Muscle layer of duodenum (tissue), 2 donors: ENCODE data around the gene GABRD.

Experiments
- H3K27ac ChIP-seq: one replicate; pipeline ENCODE4 v1.7.0; 2013; ENCODE audit warnings: mild to moderate bottlenecking, low read length
- H3K27me3 ChIP-seq: one replicate; pipeline ENCODE4 v1.7.0; 2013; ENCODE audit warnings: low read depth, mild to moderate bottlenecking, control low read depth, low read length
- H3K36me3 ChIP-seq, 2 donors: one replicate each; pipeline ENCODE4 v1.7.0; 2013; ENCODE audit warnings: low read length in 2 of 2, control low read depth in 1 of 2, mild to moderate bottlenecking in 1 of 2; ENCODE audit not compliant: insufficient read depth in 2 of 2, control insufficient read depth in 1 of 2
- H3K4me1 ChIP-seq, 2 donors: one replicate each; pipeline ENCODE4 v1.7.0; 2013; ENCODE audit warnings: low read length in 2 of 2, mild to moderate bottlenecking in 2 of 2, control low read depth in 1 of 2, moderate library complexity in 1 of 2; ENCODE audit not compliant: insufficient read depth in 2 of 2, control insufficient read depth in 1 of 2
- H3K4me3 ChIP-seq, 2 donors: one replicate each; pipeline ENCODE4 v1.7.0; 2013; ENCODE audit warnings: low read length in 2 of 2, low read depth in 1 of 2, mild to moderate bottlenecking in 1 of 2
- H3K9me3 ChIP-seq, 2 donors: one replicate each; pipeline ENCODE4 v1.7.0; 2013; ENCODE audit warnings: low read length in 2 of 2, control low read depth in 1 of 2, mild to moderate bottlenecking in 1 of 2; ENCODE audit not compliant: control insufficient read depth in 1 of 2
- donor health status: healthy.

The GABRD gene

GRCh38 chr1:2067393-2067792 lies 48.2 kb downstream of the GABRD start:
- Histone ChIP-seq H3K27ac (no peak overlapping the region), H3K4me3 (no peak overlapping the region), H3K4me1 (no peaks in the 10 kb centered on the region), H3K9me3 (peaks cover 3 to 4% of the 10 kb centered on the region in 2 donors), H3K27me3 (no peaks in the 10 kb centered on the region), H3K36me3 (no peaks in the 10 kb centered on the region)

- Histone ChIP-seq H3K36me3 (no peaks in the 10 kb centered on the region), H3K4me3 (no peak overlapping the region), H3K27me3 (no peaks in the 10 kb centered on the region), H3K27ac (no peak overlapping the region), H3K9me3 (peaks cover 3 to 4% of the 10 kb centered on the region in 2 donors), H3K4me1 (no peaks in the 10 kb centered on the region)
These were observed 48.8 kb downstream of the GABRD start for GRCh38 chr1:2067981-2068380.

- H3K4me3 ChIP-seq, result no peak overlapping the region
- H3K36me3 ChIP-seq, result no peaks in the 10 kb centered on the region
- no peaks in the 10 kb centered on the region for H3K27me3 ChIP-seq
- H3K27ac ChIP-seq, result no peak overlapping the region
- H3K9me3 ChIP-seq, result peaks cover 3 to 4% of the 10 kb centered on the region in 2 donors
- H3K4me1 ChIP-seq, result no peaks in the 10 kb centered on the region
These were observed 49.8 kb downstream of the GABRD start for GRCh38 chr1:2068951-2069350.

GRCh38 chr1:2070016-2070415 lies 50.9 kb downstream of the GABRD start:
- H3K4me1 ChIP-seq, result no peaks in the 10 kb centered on the region
- peaks cover 0 to 3% of the 10 kb centered on the region in 2 donors for H3K9me3 ChIP-seq
- no peak overlapping the region for H3K4me3 ChIP-seq
- no peaks in the 10 kb centered on the region for H3K27me3 ChIP-seq
- H3K27ac ChIP-seq, result no peak overlapping the region
- H3K36me3 ChIP-seq, result no peaks in the 10 kb centered on the region

GRCh38 chr1:2070800-2071530 lies 51.8 kb downstream of the GABRD start:
- Histone ChIP-seq H3K4me3 (no peak overlapping the region), H3K27ac (no peak overlapping the region), H3K27me3 (no peaks in the 10 kb centered on the region), H3K36me3 (no peaks in the 10 kb centered on the region), H3K9me3 (no peaks in the 10 kb centered on the region), H3K4me1 (no peaks in the 10 kb centered on the region)

- Histone ChIP-seq H3K27me3 (no peaks in the 10 kb centered on the region), H3K4me1 (no peaks in the 10 kb centered on the region), H3K9me3 (peaks cover 2 to 6% of the 10 kb centered on the region in 2 donors), H3K36me3 (no peaks in the 10 kb centered on the region), H3K27ac (no peak overlapping the region), H3K4me3 (no peak overlapping the region)
These were observed 53.1 kb downstream of the GABRD start for GRCh38 chr1:2072109-2072806.

GRCh38 chr1:2072891-2073290 lies 53.7 kb downstream of the GABRD start:
- Histone ChIP-seq H3K4me3 (no peak overlapping the region), H3K27me3 (no peaks in the 10 kb centered on the region), H3K9me3 (peaks cover 8 to 12% of the 10 kb centered on the region in 2 donors), H3K27ac (no peak overlapping the region), H3K36me3 (peaks cover 0 to under 1% of the 10 kb centered on the region in 2 donors), H3K4me1 (no peaks in the 10 kb centered on the region)

GRCh38 chr1:2073382-2074230 lies 54.5 kb downstream of the GABRD start:
- Histone ChIP-seq H3K9me3 (peaks cover 15 to 20% of the 10 kb centered on the region in 2 donors), H3K27ac (no peak overlapping the region), H3K4me3 (peak overlapping the region in 1 of 2 donors; percentile 55), H3K27me3 (no peaks in the 10 kb centered on the region), H3K36me3 (peaks cover 0 to 5% of the 10 kb centered on the region in 2 donors), H3K4me1 (no peaks in the 10 kb centered on the region)

- peak overlapping the region in 1 of 2 donors; percentile 55 for H3K4me3 ChIP-seq
- no peak overlapping the region for H3K27ac ChIP-seq
- no peaks in the 10 kb centered on the region for H3K4me1 ChIP-seq
- H3K36me3 ChIP-seq, result peaks cover 0 to 8% of the 10 kb centered on the region in 2 donors
- H3K27me3 ChIP-seq, result no peaks in the 10 kb centered on the region
- peaks cover 15 to 26% of the 10 kb centered on the region in 2 donors for H3K9me3 ChIP-seq
These were observed 55.3 kb downstream of the GABRD start for GRCh38 chr1:2074396-2074795.

- Histone ChIP-seq H3K36me3 (peaks cover 0 to 10% of the 10 kb centered on the region in 2 donors), H3K4me1 (no peaks in the 10 kb centered on the region), H3K27ac (no peak overlapping the region), H3K4me3 (no peak overlapping the region), H3K27me3 (no peaks in the 10 kb centered on the region), H3K9me3 (peaks cover 15 to 33% of the 10 kb centered on the region in 2 donors)
These were observed 56.0 kb downstream of the GABRD start for GRCh38 chr1:2074944-2075740.
